Keratinocyte (primary cell): Measurements from ENCODE around the gene TUBA4B. TPM values are rescaled to one million over a fixed set of nuclear protein-coding genes. Genes with fewer than 3 reads are reported as not detected.

Experiments used
- DNase-seq: peaks from one replicate; pipeline ENCODE4 v3.0.0-alpha.2; 2011; ENCODE audit warnings: low read depth, missing footprints, low spot score
- FAIRE-seq: peaks from 2 replicates; lab custom pipeline; 2011; peaks lifted over from hg19 to GRCh38; lab: Jason Lieb, UNC
- H2AFZ ChIP-seq: 2 replicates; pipeline ENCODE4 v1.6.0; 2012; ENCODE audit warnings: low read length, control low read depth, inconsistent platforms; ENCODE audit not compliant: control insufficient read depth
- H3K27ac ChIP-seq: 2 replicates; pipeline ENCODE4 v1.5.1; 2011; ENCODE audit warnings: low read length; ENCODE audit not compliant: control insufficient read depth, insufficient read depth
- H3K27me3 ChIP-seq: 3 replicates; pipeline ENCODE4 v1.6.0; 2011; ENCODE audit warnings: low read length; ENCODE audit not compliant: control insufficient read depth, insufficient read depth; ENCODE audit errors: extremely low read depth
- H3K36me3 ChIP-seq, 2 experiments: 2 replicates in 1 of 2; 3 replicates in 1 of 2; pipeline ENCODE4 v1.5.1; 2011; ENCODE audit warnings: low read length in 2 of 2, mild to moderate bottlenecking in 1 of 2; ENCODE audit not compliant: control insufficient read depth in 2 of 2, insufficient read depth in 2 of 2; ENCODE audit errors: extremely low read depth in 1 of 2
- H3K4me1 ChIP-seq: 3 replicates; pipeline ENCODE4 v1.5.1; 2011; ENCODE audit warnings: low read length; ENCODE audit not compliant: control insufficient read depth, insufficient read depth; ENCODE audit errors: extremely low read depth
- H3K4me2 ChIP-seq: 3 replicates; pipeline ENCODE4 v1.6.0; 2011; ENCODE audit warnings: low read depth, low read length; ENCODE audit not compliant: control insufficient read depth, insufficient read depth; ENCODE audit errors: extremely low read depth
- H3K4me3 ChIP-seq, 3 experiments: fragments of 200-600 bp in 1 of 3; sonication (generic) in 1 of 3; 2 replicates in 2 of 3; 3 replicates in 1 of 3; pipeline ENCODE4 v1.5.1; 2011 to 2016; ENCODE audit warnings: low read length in 3 of 3, mild to moderate bottlenecking in 3 of 3, control low read depth in 2 of 3, inconsistent platforms in 1 of 3, low read depth in 1 of 3, mixed read lengths in 1 of 3, mixed run types in 1 of 3, moderate library complexity in 1 of 3; ENCODE audit not compliant: control insufficient read depth in 2 of 3, insufficient read depth in 2 of 3; ENCODE audit errors: extremely low read depth in 1 of 3
- H3K79me2 ChIP-seq: 2 replicates; pipeline ENCODE4 v1.6.0; 2012; ENCODE audit warnings: low read length; ENCODE audit not compliant: control insufficient read depth, insufficient read depth
- H3K9ac ChIP-seq: 3 replicates; pipeline ENCODE4 v1.6.0; 2011; ENCODE audit warnings: low read length; ENCODE audit not compliant: control insufficient read depth, insufficient read depth; ENCODE audit errors: extremely low read depth
- H3K9me1 ChIP-seq: 3 replicates; pipeline ENCODE4 v1.6.0; 2011; ENCODE audit warnings: low read length; ENCODE audit not compliant: control insufficient read depth, insufficient read depth; ENCODE audit errors: extremely low read depth
- H3K9me3 ChIP-seq: 2 replicates; pipeline ENCODE4 v1.5.1; 2012; ENCODE audit warnings: low read depth, low read length; ENCODE audit not compliant: control insufficient read depth
- H4K20me1 ChIP-seq: 3 replicates; pipeline ENCODE4 v1.6.0; 2011; ENCODE audit warnings: low read length; ENCODE audit not compliant: control insufficient read depth, insufficient read depth; ENCODE audit errors: extremely low read depth
- EZH2 ChIP-seq: IDR thresholded peaks from one replicate; pipeline ENCODE4 v1.6.1; 2012; ENCODE audit warnings: inconsistent platforms, mild to moderate bottlenecking, low read length, moderate library complexity
- dilution Hi-C: fragments of 300-500 bp; cut with MboI; formaldehyde crosslinking; loops from one replicate; pipeline ENCODE4 v1.7.0; 2020; ENCODE audit warnings: low sequenced_read_pairs; ENCODE audit not compliant: extremely low pct_ligation_motif_present
- polyA plus RNA-seq, 5 experiments: library from polyadenylated mRNA; depleted of rRNA in 3 of 5; stranded (reverse) in 3 of 5; stranded (forward) in 1 of 5; unstranded in 1 of 5; fragments of >200 nt; gene quantifications; 1 replicate in 1 of 5; 2 replicates in 3 of 5; 3 replicates in 1 of 5; pipeline versions ENCODE4 v1.2.1 to v1.2.3, GENCODE V29; 2011 to 2012; ENCODE audit warnings: missing spikeins in 2 of 5, low read depth in 1 of 5, low replicate concordance in 1 of 5
- TF ChIP-seq, protein P1 (sequence below), 3 experiments: IDR thresholded peaks in 1 of 3; conservative IDR thresholded peaks in 1 of 3; optimal IDR thresholded peaks in 1 of 3; 2 replicates in 2 of 3; 3 replicates in 1 of 3; pipeline versions ENCODE3 to v1.5.1; 2011; ENCODE audit warnings: low read length in 3 of 3, mild to moderate bottlenecking in 3 of 3, moderate library complexity in 2 of 3, control low read depth in 1 of 3, inconsistent platforms in 1 of 3; ENCODE audit not compliant: insufficient read depth in 2 of 3; ENCODE audit errors: extremely low read depth in 1 of 3

Gene TUBA4B
- polyA plus RNA-seq, 1 donor (not counting 4 experiments of a cell fraction or from before 2014, with no cell fraction given), result not detected

DNA sequence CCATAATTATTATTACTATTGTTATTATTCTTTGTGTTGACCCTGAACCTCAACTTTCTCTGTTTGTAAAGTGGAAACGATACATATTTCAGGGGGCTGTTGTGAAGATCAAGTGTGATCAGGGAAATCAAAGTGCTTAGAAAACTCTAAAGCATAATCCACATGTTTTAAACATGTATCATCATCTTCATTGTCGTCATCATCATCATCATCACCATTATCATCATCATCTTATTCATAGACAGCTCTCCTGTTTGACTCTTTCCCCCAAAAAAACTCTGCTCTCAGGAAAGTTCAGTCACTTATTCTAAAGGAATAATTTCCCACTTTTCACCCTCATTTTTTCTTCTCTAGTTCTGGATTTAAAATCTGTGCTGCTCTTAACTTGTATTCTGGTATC, 51.2 kb downstream of the TUBA4B start:
- Histone ChIP-seq H3K4me2 (no peak overlapping the region), H3K4me1 (peaks cover 2% of the 10 kb centered on the region), H3K9ac (no peak overlapping the region), H3K79me2 (no peaks in the 10 kb centered on the region), H3K27me3 (peaks cover 57% of the 10 kb centered on the region), H3K4me3 (no peak overlapping the region), H2AFZ (no peak overlapping the region), H3K9me1 (no peaks in the 10 kb centered on the region), H3K9me3 (no peaks in the 10 kb centered on the region), H3K36me3 (no peaks in the 10 kb centered on the region), H4K20me1 (peaks cover 5% of the 10 kb centered on the region), H3K27ac (no peak overlapping the region)
- dilution Hi-C loops, result no loop called here
- FAIRE-seq (no peak), DNase-seq (no peak)
- TF ChIP-seq, protein P1, sequence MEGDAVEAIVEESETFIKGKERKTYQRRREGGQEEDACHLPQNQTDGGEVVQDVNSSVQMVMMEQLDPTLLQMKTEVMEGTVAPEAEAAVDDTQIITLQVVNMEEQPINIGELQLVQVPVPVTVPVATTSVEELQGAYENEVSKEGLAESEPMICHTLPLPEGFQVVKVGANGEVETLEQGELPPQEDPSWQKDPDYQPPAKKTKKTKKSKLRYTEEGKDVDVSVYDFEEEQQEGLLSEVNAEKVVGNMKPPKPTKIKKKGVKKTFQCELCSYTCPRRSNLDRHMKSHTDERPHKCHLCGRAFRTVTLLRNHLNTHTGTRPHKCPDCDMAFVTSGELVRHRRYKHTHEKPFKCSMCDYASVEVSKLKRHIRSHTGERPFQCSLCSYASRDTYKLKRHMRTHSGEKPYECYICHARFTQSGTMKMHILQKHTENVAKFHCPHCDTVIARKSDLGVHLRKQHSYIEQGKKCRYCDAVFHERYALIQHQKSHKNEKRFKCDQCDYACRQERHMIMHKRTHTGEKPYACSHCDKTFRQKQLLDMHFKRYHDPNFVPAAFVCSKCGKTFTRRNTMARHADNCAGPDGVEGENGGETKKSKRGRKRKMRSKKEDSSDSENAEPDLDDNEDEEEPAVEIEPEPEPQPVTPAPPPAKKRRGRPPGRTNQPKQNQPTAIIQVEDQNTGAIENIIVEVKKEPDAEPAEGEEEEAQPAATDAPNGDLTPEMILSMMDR (optimal IDR thresholded peaks at IDR 0.05 in 1 of 3, IDR thresholded peaks at IDR 0.05 in 1 of 3, conservative IDR thresholded peaks at IDR 0.05 in 1 of 3; ENCODE audit: extremely low read depth in 1 of 3, insufficient read depth in 2 of 3, low read length in 3 of 3), result no peak
- TF ChIP-seq EZH2, result no peak

- FAIRE-seq, result no peak
- no peaks in the 10 kb centered on the region for H3K79me2 ChIP-seq
- no peaks in the 10 kb centered on the region for H3K36me3 ChIP-seq
- H3K4me2 ChIP-seq, result no peak overlapping the region
- no peak for DNase-seq
- H3K4me1 ChIP-seq, result peaks cover 2% of the 10 kb centered on the region
- no peak overlapping the region for H3K4me3 ChIP-seq
- H3K27me3 ChIP-seq, result peaks cover 47% of the 10 kb centered on the region
- H3K9me1 ChIP-seq, result no peaks in the 10 kb centered on the region
- no peaks in the 10 kb centered on the region for H3K9me3 ChIP-seq
- peaks cover 5% of the 10 kb centered on the region for H4K20me1 ChIP-seq
- H2AFZ ChIP-seq, result no peak overlapping the region
- H3K9ac ChIP-seq, result no peak overlapping the region
- dilution Hi-C loops, result no loop called here
- H3K27ac ChIP-seq, result no peak overlapping the region
- TF ChIP-seq EZH2, result no peak
- TF ChIP-seq, protein P1 (optimal IDR thresholded peaks at IDR 0.05 in 1 of 3, IDR thresholded peaks at IDR 0.05 in 1 of 3, conservative IDR thresholded peaks at IDR 0.05 in 1 of 3; ENCODE audit: extremely low read depth in 1 of 3, insufficient read depth in 2 of 3, low read length in 3 of 3), result no peak
Observed at GRCh38 chr2:219306047-219306446, 53.0 kb downstream of the TUBA4B start.
